Ishikawa (cell line): ENCODE measurements around the gene STK32C.

ENCODE experiments used
- CEBPB ChIP-seq: IDR thresholded peaks from 2 replicates; pipeline ENCODE4 v1.6.1; 2012
- CREB1 ChIP-seq: IDR thresholded peaks from 2 replicates; pipeline ENCODE4 v1.6.1; 2012; ENCODE audit warnings: low read depth
- RAD21 ChIP-seq: IDR thresholded peaks from 2 replicates; pipeline ENCODE4 v1.6.1; 2012; ENCODE audit warnings: low read depth
- TAF1 ChIP-seq: IDR thresholded peaks from 2 replicates; pipeline ENCODE4 v1.6.1; 2012; ENCODE audit warnings: low read depth, mild to moderate bottlenecking
- TCF12 ChIP-seq: IDR thresholded peaks from 2 replicates; pipeline ENCODE4 v1.6.1; 2012; ENCODE audit warnings: low read depth
- ZBTB7A ChIP-seq: IDR thresholded peaks from 2 replicates; pipeline ENCODE4 v1.6.1; 2012; ENCODE audit warnings: low read depth
- TF ChIP-seq, protein P1 (sequence below): IDR thresholded peaks from 2 replicates; pipeline ENCODE4 v1.6.1; 2012; ENCODE audit warnings: low read depth, mild to moderate bottlenecking

DNA sequence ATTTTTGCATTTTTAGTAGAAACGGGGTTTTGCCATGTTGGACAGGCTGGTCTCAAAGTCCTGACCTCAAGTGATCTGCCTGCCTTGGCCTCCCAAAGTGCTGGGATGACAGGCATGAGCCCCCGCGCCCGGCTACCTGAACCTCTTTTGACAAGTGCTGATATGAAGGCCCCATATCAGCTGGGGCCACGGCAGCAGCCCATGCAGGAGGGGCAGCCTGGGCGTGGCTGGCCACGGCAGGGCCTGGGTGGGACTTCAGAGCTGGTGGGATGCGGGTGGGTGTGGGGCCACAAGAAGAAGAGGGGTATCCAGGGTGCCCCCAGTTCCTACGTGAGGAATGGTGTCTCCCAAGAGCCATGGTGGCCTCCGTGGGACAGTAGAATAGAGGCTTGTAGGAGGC is 31.1 kb upstream of the STK32C start:
- TF ChIP-seq RAD21 (no peak), TAF1 (no peak), TCF12 (no peak), ZBTB7A (no peak), CREB1 (no peak), CEBPB (no peak)
- TF ChIP-seq, protein P1, sequence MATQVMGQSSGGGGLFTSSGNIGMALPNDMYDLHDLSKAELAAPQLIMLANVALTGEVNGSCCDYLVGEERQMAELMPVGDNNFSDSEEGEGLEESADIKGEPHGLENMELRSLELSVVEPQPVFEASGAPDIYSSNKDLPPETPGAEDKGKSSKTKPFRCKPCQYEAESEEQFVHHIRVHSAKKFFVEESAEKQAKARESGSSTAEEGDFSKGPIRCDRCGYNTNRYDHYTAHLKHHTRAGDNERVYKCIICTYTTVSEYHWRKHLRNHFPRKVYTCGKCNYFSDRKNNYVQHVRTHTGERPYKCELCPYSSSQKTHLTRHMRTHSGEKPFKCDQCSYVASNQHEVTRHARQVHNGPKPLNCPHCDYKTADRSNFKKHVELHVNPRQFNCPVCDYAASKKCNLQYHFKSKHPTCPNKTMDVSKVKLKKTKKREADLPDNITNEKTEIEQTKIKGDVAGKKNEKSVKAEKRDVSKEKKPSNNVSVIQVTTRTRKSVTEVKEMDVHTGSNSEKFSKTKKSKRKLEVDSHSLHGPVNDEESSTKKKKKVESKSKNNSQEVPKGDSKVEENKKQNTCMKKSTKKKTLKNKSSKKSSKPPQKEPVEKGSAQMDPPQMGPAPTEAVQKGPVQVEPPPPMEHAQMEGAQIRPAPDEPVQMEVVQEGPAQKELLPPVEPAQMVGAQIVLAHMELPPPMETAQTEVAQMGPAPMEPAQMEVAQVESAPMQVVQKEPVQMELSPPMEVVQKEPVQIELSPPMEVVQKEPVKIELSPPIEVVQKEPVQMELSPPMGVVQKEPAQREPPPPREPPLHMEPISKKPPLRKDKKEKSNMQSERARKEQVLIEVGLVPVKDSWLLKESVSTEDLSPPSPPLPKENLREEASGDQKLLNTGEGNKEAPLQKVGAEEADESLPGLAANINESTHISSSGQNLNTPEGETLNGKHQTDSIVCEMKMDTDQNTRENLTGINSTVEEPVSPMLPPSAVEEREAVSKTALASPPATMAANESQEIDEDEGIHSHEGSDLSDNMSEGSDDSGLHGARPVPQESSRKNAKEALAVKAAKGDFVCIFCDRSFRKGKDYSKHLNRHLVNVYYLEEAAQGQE: no peak
